ENCODE results near the gene SLC9A9. TPM values are rescaled to one million over a fixed set of nuclear protein-coding genes. Genes with fewer than 3 reads are reported as not detected.

Gene SLC9A9
- total and polyA plus RNA-seq, 2 of the 8 experiments (the other 6 are each of a cell fraction or from before 2014, with no cell fraction given), result 0.48 to 1.1 TPM

DNA sequence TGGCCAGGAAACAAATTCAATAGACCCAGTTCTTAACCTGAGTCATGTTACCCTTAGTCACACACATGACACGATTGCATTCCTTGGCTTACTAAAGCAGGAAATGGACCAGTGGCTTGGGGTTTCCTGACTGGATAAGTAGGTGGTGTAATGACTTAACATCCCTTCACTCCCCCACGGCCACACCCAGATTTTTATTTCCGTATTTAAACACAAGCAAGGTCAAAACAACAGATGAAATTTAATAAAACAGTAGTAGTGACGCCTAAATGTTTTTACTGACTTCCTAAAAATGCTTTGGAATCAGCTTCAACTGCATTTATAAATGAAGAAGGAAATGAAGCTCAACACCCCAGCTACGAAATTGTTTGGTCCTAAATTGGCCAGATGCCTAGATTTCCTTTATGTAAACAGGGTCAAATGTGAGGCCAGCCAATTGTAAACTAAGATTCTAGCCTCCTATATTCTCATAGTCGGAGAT, 404.4 kb downstream of the SLC9A9 start (continued):
- TF ChIP-seq CHD7 (IDR thresholded peaks at IDR 0.05; ENCODE audit: insufficient replicate concordance, low read length) (no peak), RAD21 (IDR thresholded peaks at IDR 0.05 in 1 of 2, conservative IDR thresholded peaks at IDR 0.05 in 1 of 2; ENCODE audit: low read depth in 2 of 2, low read length in 2 of 2) (no peak), CTCF (IDR thresholded peaks at IDR 0.05; ENCODE audit: control extremely low read depth in 1 of 3, insufficient read depth in 1 of 3, low read depth in 1 of 3, low read length in 3 of 3) (no peak)
